Measurements from ENCODE around the gene RNF169. TPM values are rescaled to one million over a fixed set of nuclear protein-coding genes. Genes with fewer than 3 reads are reported as not detected.

RNF169 gene
- total RNA-seq, 1 experiment from 2014 or later: 13.0 TPM

DNA sequence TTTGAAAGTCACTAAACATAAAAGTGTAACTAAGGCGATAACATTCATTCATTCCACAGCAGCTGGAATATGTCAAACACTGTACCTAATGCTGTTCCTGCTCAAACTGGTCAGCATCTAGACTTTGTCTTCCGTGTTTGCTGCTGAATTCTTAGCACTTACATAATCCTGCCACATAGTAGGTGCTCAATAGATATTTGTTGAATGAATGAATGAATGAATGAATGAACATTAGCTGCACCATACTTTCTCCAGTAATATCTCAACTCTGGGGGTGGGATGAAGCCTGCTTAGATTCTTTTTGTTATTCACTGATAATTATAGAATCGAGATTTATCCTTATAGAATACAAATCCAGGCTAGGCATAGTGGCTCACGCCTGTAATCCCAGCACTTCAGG, 6.6 kb upstream of the RNF169 start:
- Histone ChIP-seq H3K79me1 (ENCODE audit: insufficient read depth, low read depth, low read length, poor library complexity, severe bottlenecking) (no peaks in the 10 kb centered on the region), H4K20me1 (ENCODE audit: control insufficient read depth, insufficient read depth, insufficient read length) (no peaks in the 10 kb centered on the region), H4K91ac (ENCODE audit: insufficient read length, low read depth, low read length) (no peak overlapping the region), H2BK5ac (ENCODE audit: insufficient read length, low read length) (no peak overlapping the region), H3K9ac (ENCODE audit: extremely low read depth, insufficient read length, low read length) (no peak overlapping the region), H3K23me2 (ENCODE audit: insufficient read length, low read depth, low read length, poor library complexity, severe bottlenecking) (no peaks in the 10 kb centered on the region), H3K14ac (ENCODE audit: insufficient read depth, low read length) (no peak overlapping the region), H3K4me2 (ENCODE audit: insufficient read depth, insufficient read length, low read length) (no peak overlapping the region), H3K79me2 (ENCODE audit: insufficient read depth, low read length) (no peaks in the 10 kb centered on the region), H3K4me1 (ENCODE audit: insufficient read depth, low read length) (no peaks in the 10 kb centered on the region), H4K8ac (replicated peaks; ENCODE audit: insufficient read length, low read depth, low read length) (no peak overlapping the region), H3K9me3 (ENCODE audit: control insufficient read depth, low read depth, low read length) (no peaks in the 10 kb centered on the region), H2AK5ac (ENCODE audit: insufficient read length, low read length) (no peak overlapping the region), H2AFZ (ENCODE audit: low read length) (no peak overlapping the region), H3K56ac (ENCODE audit: insufficient read length, low read depth, low read length) (no peak overlapping the region), H4K5ac (ENCODE audit: insufficient read length, low read depth, low read length) (no peak overlapping the region), H3K27me3 (ENCODE audit: insufficient read depth, low read length) (no peaks in the 10 kb centered on the region), H3K23ac (ENCODE audit: insufficient read length, low read depth, low read length) (no peak overlapping the region), H2BK20ac (ENCODE audit: low read depth, low read length, poor library complexity, severe bottlenecking) (no peak overlapping the region), H3K4ac (ENCODE audit: low read depth, low read length) (no peak overlapping the region), H3K27ac (ENCODE audit: insufficient read length, low read depth, low read length) (no peak overlapping the region), H2BK12ac (ENCODE audit: insufficient read length, low read depth, low read length) (no peak overlapping the region), H3T11ph (ENCODE audit: low read length) (no peak overlapping the region), H2BK120ac (ENCODE audit: low read depth, low read length, poor library complexity, severe bottlenecking) (no peak overlapping the region), H3K18ac (ENCODE audit: insufficient read length, low read depth, low read length) (no peak overlapping the region), H2BK15ac (ENCODE audit: low read depth, low read length) (no peak overlapping the region)
- H3K27ac Mint-ChIP-seq: no peak overlapping the region
- no peak for DNase-seq
- peaks cover 2 to 5% of the 10 kb centered on the region in 2 experiments; a peak in 2 of 4 replicates for H3K4me1 Mint-ChIP-seq
- H3K36me3 Mint-ChIP-seq (ENCODE audit: insufficient read depth in 1 of 3, low read depth in 3 of 3): peaks cover 4 to 10% (median 6%) of the 10 kb centered on the region in 3 experiments
- TF ChIP-seq, protein P1, sequence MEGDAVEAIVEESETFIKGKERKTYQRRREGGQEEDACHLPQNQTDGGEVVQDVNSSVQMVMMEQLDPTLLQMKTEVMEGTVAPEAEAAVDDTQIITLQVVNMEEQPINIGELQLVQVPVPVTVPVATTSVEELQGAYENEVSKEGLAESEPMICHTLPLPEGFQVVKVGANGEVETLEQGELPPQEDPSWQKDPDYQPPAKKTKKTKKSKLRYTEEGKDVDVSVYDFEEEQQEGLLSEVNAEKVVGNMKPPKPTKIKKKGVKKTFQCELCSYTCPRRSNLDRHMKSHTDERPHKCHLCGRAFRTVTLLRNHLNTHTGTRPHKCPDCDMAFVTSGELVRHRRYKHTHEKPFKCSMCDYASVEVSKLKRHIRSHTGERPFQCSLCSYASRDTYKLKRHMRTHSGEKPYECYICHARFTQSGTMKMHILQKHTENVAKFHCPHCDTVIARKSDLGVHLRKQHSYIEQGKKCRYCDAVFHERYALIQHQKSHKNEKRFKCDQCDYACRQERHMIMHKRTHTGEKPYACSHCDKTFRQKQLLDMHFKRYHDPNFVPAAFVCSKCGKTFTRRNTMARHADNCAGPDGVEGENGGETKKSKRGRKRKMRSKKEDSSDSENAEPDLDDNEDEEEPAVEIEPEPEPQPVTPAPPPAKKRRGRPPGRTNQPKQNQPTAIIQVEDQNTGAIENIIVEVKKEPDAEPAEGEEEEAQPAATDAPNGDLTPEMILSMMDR (conservative IDR thresholded peaks at IDR 0.05): no peak
- H3K9me3 Mint-ChIP-seq: peaks cover 24 to 25% of the 10 kb centered on the region in 2 experiments
- no CpG with 5 or more reads among the region's 4 CpGs for WGBS (ENCODE audit: extremely low coverage, insufficient read length, low lambda C conversion rate)
- peaks cover 9% of the 10 kb centered on the region for H3K27me3 Mint-ChIP-seq (ENCODE audit: low read depth)
- H3K4me3 Mint-ChIP-seq: no peak overlapping the region

Measured in H9 (cell line).